Smooth muscle cell (in vitro differentiated cells): ENCODE data around the gene HIPK1. TPM values are rescaled to one million over a fixed set of nuclear protein-coding genes. Genes with fewer than 3 reads are reported as not detected.
A peak's percentile ranks its signal among the peaks of the same experiment; 100 is the strongest.
"Not testable (repeated sequence)": the region's sequence is repeated elsewhere in the genome, so short reads cannot be mapped to it uniquely, and the experiment has no call there.

Experiments used
- DNase-seq: peaks from one replicate; lab custom pipeline; 2025; ENCODE audit not compliant: unreplicated experiment; lab: John Stamatoyannopoulos, UW
- H2AFZ ChIP-seq: fragments of 200-600 bp; sonication (generic); 2 replicates; pipeline ENCODE4 v1.6.0; 2016; ENCODE audit warnings: antibody characterized with exemption, low read depth, mild to moderate bottlenecking
- H3F3A ChIP-seq: fragments of 200-600 bp; sonication (generic); 2 replicates; pipeline ENCODE4 v1.6.0; 2017; ENCODE audit warnings: antibody characterized with exemption, low read depth
- H3K27ac ChIP-seq: fragments of 200-600 bp; sonication (generic); 2 replicates; pipeline ENCODE4 v1.5.1; 2016; ENCODE audit warnings: low read depth, mild to moderate bottlenecking
- H3K27me3 ChIP-seq: fragments of 200-600 bp; sonication (generic); 2 replicates; pipeline ENCODE4 v1.6.1; 2016; ENCODE audit warnings: low read depth, mild to moderate bottlenecking
- H3K36me3 ChIP-seq: fragments of 200-600 bp; sonication (generic); 2 replicates; pipeline ENCODE4 v1.5.1; 2016; ENCODE audit warnings: low read depth
- H3K4me1 ChIP-seq: fragments of 200-600 bp; sonication (generic); 2 replicates; pipeline ENCODE4 v1.5.1; 2016; ENCODE audit warnings: low read depth
- H3K4me2 ChIP-seq: fragments of 200-600 bp; sonication (generic); 2 replicates; pipeline ENCODE4 v1.6.0; 2016; ENCODE audit warnings: mild to moderate bottlenecking
- H3K4me3 ChIP-seq: fragments of 200-600 bp; sonication (generic); 2 replicates; pipeline ENCODE4 v1.5.1; 2016; ENCODE audit warnings: mild to moderate bottlenecking
- H3K79me2 ChIP-seq: fragments of 200-600 bp; sonication (generic); 2 replicates; pipeline ENCODE4 v1.6.0; 2016; ENCODE audit warnings: low read depth, mild to moderate bottlenecking
- H3K9ac ChIP-seq: fragments of 200-600 bp; sonication (generic); 2 replicates; pipeline ENCODE4 v1.6.0; 2016; ENCODE audit warnings: low read depth
- H3K9me3 ChIP-seq: fragments of 200-600 bp; sonication (generic); replicated peaks from 2 replicates; pipeline ENCODE4 v1.5.1; 2016; ENCODE audit warnings: low read depth
- H4K20me1 ChIP-seq: fragments of 200-600 bp; sonication (generic); 2 replicates; pipeline ENCODE4 v1.6.0; 2016; ENCODE audit warnings: low read depth
- CTCF ChIP-seq: fragments of 200-600 bp; sonication (generic); IDR thresholded peaks from 2 replicates; pipeline ENCODE4 v1.5.1; 2017; ENCODE audit warnings: borderline replicate concordance, mild to moderate bottlenecking, antibody characterized with exemption; ENCODE audit not compliant: insufficient read depth, poor library complexity, severe bottlenecking
- WGBS: methylation state at CpG from one replicate; pipeline ENCODE4 v1.1.7; 2016; ENCODE audit warnings: low lambda C conversion rate; 5-methylcytosine and 5-hydroxymethylcytosine counted together
- polyA plus RNA-seq: library from polyadenylated mRNA; unstranded; fragments of >200 nt; fragmentation: Nextera tagmentation; extraction: Ambion mirVana; gene quantifications from 2 replicates; pipeline ENCODE4 v1.2.1, GENCODE V29; 2016
- total RNA-seq: library from RNA; depleted of rRNA; stranded (reverse); fragments of >200 nt; gene quantifications from 2 replicates; pipeline ENCODE4 v1.2.3, GENCODE V29; 2014

The HIPK1 gene
- total and polyA plus RNA-seq, 2 experiments from 2014 or later = 12.0 to 34.2 TPM

GRCh38 chr1:113946678-113947387 lies 17.7 kb downstream of the HIPK1 start:
- Histone ChIP-seq H3K4me1 (peaks cover 23% of the 10 kb centered on the region), H3K79me2 (peaks cover 91% of the 10 kb centered on the region), H2AFZ (no peak overlapping the region), H3F3A (peaks cover 13% of the 10 kb centered on the region), H3K4me3 (no peak overlapping the region), H3K9me3 (no peaks in the 10 kb centered on the region), H3K36me3 (peaks cover 4% of the 10 kb centered on the region), H3K27ac (peak overlapping the region; percentile 20), H3K27me3 (no peaks in the 10 kb centered on the region), H3K9ac (no peak overlapping the region), H4K20me1 (peaks cover 98% of the 10 kb centered on the region), H3K4me2 (peak overlapping the region; percentile 32)
- WGBS = 32% methylated on average over 3 of the region's 3 CpGs
- no peak for DNase-seq
- TF ChIP-seq CTCF = no peak

GRCh38 chr1:113947388-113948107 lies 18.4 kb downstream of the HIPK1 start:
- DNase-seq = no peak
- Histone ChIP-seq H3F3A (peaks cover 13% of the 10 kb centered on the region), H4K20me1 (peaks cover 98% of the 10 kb centered on the region), H3K79me2 (peaks cover 91% of the 10 kb centered on the region), H3K36me3 (peaks cover 4% of the 10 kb centered on the region), H2AFZ (no peak overlapping the region), H3K9ac (no peak overlapping the region), H3K4me2 (peak overlapping the region; percentile 32), H3K4me3 (no peak overlapping the region), H3K27ac (peak overlapping the region; percentile 20), H3K4me1 (peaks cover 23% of the 10 kb centered on the region), H3K9me3 (no peaks in the 10 kb centered on the region), H3K27me3 (no peaks in the 10 kb centered on the region)
- WGBS = 23% methylated on average over 3 of the region's 3 CpGs
- no peak for TF ChIP-seq CTCF

GRCh38 chr1:113948151-113948550 lies 19.0 kb downstream of the HIPK1 start:
- Histone ChIP-seq H3K4me1 (peaks cover 23% of the 10 kb centered on the region), H3K79me2 (peaks cover 86% of the 10 kb centered on the region), H3F3A (peaks cover 13% of the 10 kb centered on the region), H3K27ac (peak overlapping the region; percentile 20), H4K20me1 (peaks cover 98% of the 10 kb centered on the region)
- H3K27me3 ChIP-seq, H3K36me3 ChIP-seq, DNase-seq, H3K9me3 ChIP-seq, H2AFZ ChIP-seq, H3K9ac ChIP-seq, H3K4me3 ChIP-seq, H3K4me2 ChIP-seq: not testable (repeated sequence)
- WGBS = 87% methylated on average over 4 of the region's 4 CpGs

- no peaks in the 10 kb centered on the region for H3K36me3 ChIP-seq
- TF ChIP-seq CTCF = peak; percentile 37
- H3K9ac ChIP-seq = no peak overlapping the region
- H3K4me3 ChIP-seq = no peak overlapping the region
- H3K27me3 ChIP-seq = no peaks in the 10 kb centered on the region
- no peaks in the 10 kb centered on the region for H3K9me3 ChIP-seq
- no peak for DNase-seq
- H2AFZ ChIP-seq = no peak overlapping the region
- WGBS = 91% methylated on average over 5 of the region's 5 CpGs
- no peak overlapping the region for H3K27ac ChIP-seq
- H3K4me1 ChIP-seq = peaks cover 23% of the 10 kb centered on the region
- H4K20me1 ChIP-seq = peaks cover 96% of the 10 kb centered on the region
- H3F3A ChIP-seq = peaks cover 13% of the 10 kb centered on the region
- H3K79me2 ChIP-seq = peaks cover 77% of the 10 kb centered on the region
- H3K4me2 ChIP-seq = no peak overlapping the region
Measured at GRCh38 chr1:113949007-113949406, 19.9 kb downstream of the HIPK1 start.
